Activated T-cell treated with anti-CD3 and anti-CD28 coated beads, Interleukin-2, amount 50 U/mL, for 72 hours (primary cell): Measurements from ENCODE around the gene THAP4. TPM values are rescaled to one million over a fixed set of nuclear protein-coding genes. Genes with fewer than 3 reads are reported as not detected.

Experiments used
- ATAC-seq, 2 donors: fragments of 150-1000 bp; cut with Tn5 transposase; replicated peaks in 1 of 2; 2 replicates each; pipeline ENCODE4 v1.10.0; 2021; ENCODE audit warnings: moderate library complexity in 2 of 2, mild to moderate bottlenecking in 1 of 2
- DNase-seq, 2 donors: peaks; one replicate each; pipeline ENCODE4 v3.0.0; 2021 to 2022; ENCODE audit warnings: mixed read lengths in 1 of 2
- H3K27ac Mint-ChIP-seq: one replicate; pipeline ENCODE4 v1.8.0; 2022; ENCODE audit warnings: mild to moderate bottlenecking, moderate library complexity, mixed read lengths
- H3K27me3 Mint-ChIP-seq: one replicate; pipeline ENCODE4 v1.8.0; 2022; ENCODE audit warnings: low read depth, mixed read lengths
- H3K36me3 Mint-ChIP-seq, 2 donors: one replicate each; pipeline ENCODE4 v1.8.0; 2022; ENCODE audit warnings: mixed read lengths in 2 of 2, mild to moderate bottlenecking in 1 of 2; ENCODE audit not compliant: insufficient read depth in 2 of 2
- H3K4me1 Mint-ChIP-seq: one replicate; pipeline ENCODE4 v1.8.0; 2022; ENCODE audit warnings: low read depth, mixed read lengths
- H3K4me3 Mint-ChIP-seq, 2 donors: one replicate each; pipeline ENCODE4 v1.8.0; 2022; ENCODE audit warnings: mild to moderate bottlenecking in 2 of 2, mixed read lengths in 2 of 2, moderate library complexity in 2 of 2
- H3K9me3 Mint-ChIP-seq, 2 donors: one replicate each; pipeline ENCODE4 v1.8.0; 2022; ENCODE audit warnings: mixed read lengths in 2 of 2
- total RNA-seq, 2 donors: library from RNA; stranded (reverse); gene quantifications; one replicate each; pipeline ENCODE4 v1.2.3, GENCODE V29; 2022

The THAP4 gene
- total RNA-seq, 2 donors from 2014 or later: 41.8 to 50.9 TPM

DNA sequence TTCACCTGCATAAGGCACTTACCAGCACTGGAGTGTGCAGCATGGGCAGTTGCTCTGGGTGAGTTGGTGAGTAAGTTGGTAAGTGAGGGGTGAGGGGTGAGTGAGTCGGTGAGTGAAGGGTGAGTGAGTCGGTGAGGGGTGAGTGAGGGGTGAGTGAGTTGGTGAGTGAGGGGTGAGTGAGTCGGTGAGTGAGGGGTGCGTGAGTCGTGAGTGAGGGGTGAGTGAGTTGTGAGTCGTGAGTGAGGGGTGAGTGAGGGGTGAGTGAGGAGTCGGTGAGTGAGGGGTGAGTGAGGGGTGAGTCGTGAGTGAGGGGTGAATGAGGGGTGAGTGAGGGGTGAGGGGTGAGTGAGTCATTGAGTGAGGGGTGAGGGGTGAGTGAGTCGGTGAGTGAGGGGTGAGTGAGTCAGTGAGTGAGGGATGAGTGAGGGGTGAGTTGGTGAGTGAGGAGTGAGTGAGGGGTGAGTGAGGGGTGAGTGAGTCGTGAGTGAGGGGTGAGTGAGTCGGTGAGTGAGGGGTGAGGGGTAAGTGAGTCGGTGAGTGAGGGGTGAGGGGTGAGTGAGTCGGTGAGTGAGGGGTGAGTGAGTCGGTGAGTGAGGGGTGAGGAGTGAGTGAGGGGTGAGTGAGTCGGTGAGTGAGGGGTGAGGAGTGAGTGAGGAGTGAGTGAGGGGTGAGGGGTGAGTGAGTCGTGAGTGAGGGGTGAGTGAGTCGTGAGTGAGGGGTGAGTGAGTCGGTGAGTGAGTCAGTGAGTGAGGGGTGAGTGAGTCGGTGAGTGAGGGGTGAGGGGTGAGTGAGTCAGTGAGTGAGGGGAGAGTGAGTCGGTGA, 17.1 kb downstream of the THAP4 start:
- Mint-ChIP-seq H3K27ac (peak overlapping the region; percentile 14), H3K9me3 (peaks cover 2 to 3% of the 10 kb centered on the region in 2 donors), H3K36me3 (peaks cover 15 to 23% of the 10 kb centered on the region in 2 donors), H3K27me3 (no peaks in the 10 kb centered on the region), H3K4me1 (peaks cover 53% of the 10 kb centered on the region), H3K4me3 (peak overlapping the region in 1 of 2 donors; percentile 23)
- DNase-seq (peak; percentile 61 to 84), ATAC-seq (peak; percentile 62 to 66)

DNA sequence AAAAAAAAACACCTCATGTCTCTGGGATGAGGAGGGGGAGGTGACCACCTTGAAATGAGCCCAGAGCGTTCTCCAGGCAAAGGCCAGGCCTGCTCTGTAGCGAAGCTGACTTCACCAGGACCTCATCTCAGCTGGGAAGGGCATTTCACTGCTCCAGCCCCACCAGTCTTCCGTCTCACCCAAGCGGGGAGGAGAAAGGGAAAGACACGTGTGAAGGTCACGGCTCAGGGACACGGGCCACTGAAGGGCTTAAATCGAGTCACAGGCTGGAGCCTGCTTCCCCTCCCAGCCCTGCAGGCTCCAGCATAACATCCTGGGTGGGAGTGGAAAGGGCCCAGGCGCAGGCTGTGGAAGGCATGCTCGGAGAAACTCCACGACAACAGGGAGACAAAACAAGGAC, 18.1 kb downstream of the THAP4 start:
- Mint-ChIP-seq H3K27ac (no peak overlapping the region), H3K36me3 (peaks cover 15 to 25% of the 10 kb centered on the region in 2 donors), H3K4me3 (peak overlapping the region in 1 of 2 donors; percentile 81), H3K4me1 (peaks cover 55% of the 10 kb centered on the region), H3K9me3 (peaks cover 2 to 3% of the 10 kb centered on the region in 2 donors), H3K27me3 (no peaks in the 10 kb centered on the region)
- DNase-seq: no peak
- ATAC-seq: no peak

DNA sequence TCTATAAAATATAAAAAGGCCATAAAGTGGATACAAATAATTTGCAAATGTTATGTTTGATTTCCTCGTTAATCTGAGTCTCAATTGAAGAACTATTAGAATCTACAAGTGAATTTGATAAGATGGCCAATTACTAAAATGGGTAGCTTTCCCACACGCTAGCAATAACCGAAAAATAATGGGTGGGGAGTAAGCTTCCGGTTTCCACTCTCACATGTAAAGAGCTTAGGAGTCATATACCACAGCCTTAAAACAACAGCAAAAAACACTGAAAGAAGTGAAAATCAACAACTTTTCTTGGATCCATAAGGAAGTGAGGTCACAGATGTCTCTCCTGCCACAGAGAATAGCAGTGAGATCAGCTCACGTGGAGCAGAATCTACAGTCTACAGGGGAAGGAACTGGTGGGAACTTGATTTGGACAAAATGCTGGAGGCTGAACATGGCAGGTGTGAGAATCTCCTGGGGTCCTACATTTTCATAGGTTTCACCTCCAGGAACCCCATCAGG, 18.6 kb downstream of the THAP4 start:
- H3K9me3 Mint-ChIP-seq: peaks cover 2 to 3% of the 10 kb centered on the region in 2 donors
- DNase-seq (no peak), ATAC-seq (no peak)
- peaks cover 15 to 25% of the 10 kb centered on the region in 2 donors for H3K36me3 Mint-ChIP-seq
- H3K4me3 Mint-ChIP-seq: peak overlapping the region; percentile 81 to 87
- H3K4me1 Mint-ChIP-seq: peaks cover 55% of the 10 kb centered on the region
- H3K27me3 Mint-ChIP-seq: no peaks in the 10 kb centered on the region
- peak overlapping the region; percentile 83 for H3K27ac Mint-ChIP-seq

DNA sequence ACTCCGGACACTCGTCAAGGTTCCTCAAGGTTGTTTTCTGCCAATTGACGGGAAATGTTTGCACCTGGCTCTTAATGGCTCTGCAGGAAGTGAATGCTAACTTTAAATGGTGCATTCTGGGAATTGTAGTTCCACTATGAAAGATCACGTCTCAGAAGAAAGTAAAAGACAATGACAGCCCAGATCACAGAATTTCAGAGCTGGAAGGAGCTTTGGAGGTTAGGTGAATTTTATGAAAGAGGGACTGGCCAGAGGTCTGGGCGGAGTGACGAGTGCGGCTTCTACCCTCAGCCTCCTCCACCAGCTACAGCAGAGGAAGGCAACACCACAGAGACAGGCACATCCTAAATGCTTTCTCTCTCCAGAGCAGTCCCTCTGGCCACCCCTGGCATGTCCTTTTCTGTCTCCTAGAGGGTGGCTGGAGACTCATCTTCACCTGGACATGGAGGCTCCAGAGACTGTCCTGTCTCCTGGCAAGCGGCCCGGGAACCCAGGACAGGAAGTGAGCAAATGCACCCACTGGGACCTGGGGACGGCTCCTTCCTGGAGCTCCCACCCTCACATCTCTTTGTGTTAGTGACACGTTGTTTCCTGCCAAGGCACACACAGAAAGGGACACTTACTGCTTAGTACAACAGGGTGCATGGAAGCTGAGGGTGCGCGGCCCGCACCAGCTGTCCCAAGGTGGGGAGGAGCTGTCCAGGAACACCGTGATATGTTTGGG, 19.4 kb downstream of the THAP4 start:
- H3K36me3 Mint-ChIP-seq: peaks cover 15 to 25% of the 10 kb centered on the region in 2 donors
- peak in 1 of 2 donors; percentile 45 for DNase-seq
- H3K4me3 Mint-ChIP-seq: peak overlapping the region; percentile 81 to 87
- H3K27me3 Mint-ChIP-seq: no peaks in the 10 kb centered on the region
- peak in 1 of 2 donors; percentile 4 for ATAC-seq
- peaks cover 55% of the 10 kb centered on the region for H3K4me1 Mint-ChIP-seq
- H3K27ac Mint-ChIP-seq: peak overlapping the region; percentile 83
- H3K9me3 Mint-ChIP-seq: peaks cover 2 to 3% of the 10 kb centered on the region in 2 donors

GRCh38 chr2:241616168-241617125, 20.5 kb downstream of the THAP4 start:
- Mint-ChIP-seq H3K4me3 (peak overlapping the region; percentile 26 to 81), H3K27ac (no peak overlapping the region), H3K9me3 (peaks cover 2 to 3% of the 10 kb centered on the region in 2 donors)

DNA sequence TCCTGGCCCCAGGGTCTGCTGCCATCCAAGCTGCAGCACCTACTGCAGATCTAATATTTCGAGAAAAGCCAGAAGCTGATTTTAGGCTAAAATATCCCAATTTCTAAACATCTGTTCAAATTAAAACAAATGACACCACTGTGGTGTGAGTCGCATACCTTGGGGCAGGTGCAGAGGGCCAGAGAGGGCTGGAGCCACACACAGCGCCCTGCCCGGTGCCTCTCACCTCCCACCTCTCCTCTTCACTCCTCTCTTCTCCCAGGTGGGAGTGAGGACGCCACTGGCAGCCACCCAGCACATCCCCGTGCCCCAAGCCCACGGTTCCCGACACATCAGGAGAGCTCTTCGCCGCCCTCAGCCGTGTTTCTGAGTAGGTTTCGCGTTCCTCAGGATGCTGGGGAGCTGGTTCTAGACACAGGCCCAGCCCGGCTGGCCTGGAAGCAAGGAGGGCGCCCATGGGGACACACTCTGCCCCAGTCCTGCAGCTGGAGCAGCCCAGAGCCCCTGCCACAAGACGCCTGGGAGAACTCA, 21.4 kb downstream of the THAP4 start:
- DNase-seq: no peak
- Mint-ChIP-seq H3K27me3 (no peaks in the 10 kb centered on the region), H3K4me3 (peak overlapping the region; percentile 26 to 69), H3K4me1 (peaks cover 46% of the 10 kb centered on the region), H3K9me3 (peaks cover 0 to under 1% of the 10 kb centered on the region in 2 donors), H3K36me3 (peaks cover 10 to 17% of the 10 kb centered on the region in 2 donors), H3K27ac (no peak overlapping the region)
- ATAC-seq: no peak

More at GRCh38 chr2:241616168-241617125, 20.5 kb downstream of the THAP4 start:
- H3K27me3 Mint-ChIP-seq: no peaks in the 10 kb centered on the region
- no peak for ATAC-seq
- H3K36me3 Mint-ChIP-seq: peaks cover 15 to 22% of the 10 kb centered on the region in 2 donors
- DNase-seq: no peak
- peaks cover 53% of the 10 kb centered on the region for H3K4me1 Mint-ChIP-seq

DNA sequence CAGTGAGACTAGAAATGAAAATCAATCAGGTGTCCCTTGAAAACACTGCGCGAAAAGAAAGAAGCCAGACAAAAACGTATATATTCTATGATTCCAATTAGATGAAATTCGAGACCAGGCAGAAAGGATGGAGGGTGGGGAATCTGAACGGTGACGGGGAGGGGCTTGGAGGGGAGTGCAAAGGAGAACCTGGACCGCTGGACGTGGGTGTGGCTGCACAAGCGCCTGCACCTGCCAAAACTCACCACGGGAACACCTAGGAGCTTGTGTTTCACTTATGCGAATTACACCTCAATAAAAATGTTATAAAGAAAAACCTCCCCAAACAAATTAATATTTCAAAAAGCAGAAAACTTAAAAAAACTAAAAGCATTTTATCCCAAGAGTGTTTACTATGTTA, 21.9 kb downstream of the THAP4 start:
- H3K4me3 Mint-ChIP-seq: no peak overlapping the region
- peaks cover 8 to 13% of the 10 kb centered on the region in 2 donors for H3K36me3 Mint-ChIP-seq
- H3K27me3 Mint-ChIP-seq: no peaks in the 10 kb centered on the region
- H3K27ac Mint-ChIP-seq: no peak overlapping the region
- no peak for DNase-seq
- H3K9me3 Mint-ChIP-seq: no peaks in the 10 kb centered on the region
- no peak for ATAC-seq
- H3K4me1 Mint-ChIP-seq: peaks cover 48% of the 10 kb centered on the region

- no peak overlapping the region for H3K4me3 Mint-ChIP-seq
- H3K9me3 Mint-ChIP-seq: no peaks in the 10 kb centered on the region
- H3K4me1 Mint-ChIP-seq: peaks cover 47% of the 10 kb centered on the region
- H3K27me3 Mint-ChIP-seq: no peaks in the 10 kb centered on the region
- DNase-seq (no peak), ATAC-seq (no peak)
- peaks cover 5 to 9% of the 10 kb centered on the region in 2 donors for H3K36me3 Mint-ChIP-seq
- H3K27ac Mint-ChIP-seq: no peak overlapping the region
These were observed 23.8 kb downstream of the THAP4 start for GRCh38 chr2:241613017-241613780.

- ATAC-seq (no peak), DNase-seq (no peak)
- Mint-ChIP-seq H3K9me3 (no peaks in the 10 kb centered on the region), H3K27me3 (no peaks in the 10 kb centered on the region), H3K4me1 (peaks cover 39% of the 10 kb centered on the region), H3K36me3 (peaks cover 1 to 5% of the 10 kb centered on the region in 2 donors), H3K4me3 (no peak overlapping the region), H3K27ac (no peak overlapping the region)
These were observed 24.6 kb downstream of the THAP4 start for GRCh38 chr2:241612156-241613016.

DNA sequence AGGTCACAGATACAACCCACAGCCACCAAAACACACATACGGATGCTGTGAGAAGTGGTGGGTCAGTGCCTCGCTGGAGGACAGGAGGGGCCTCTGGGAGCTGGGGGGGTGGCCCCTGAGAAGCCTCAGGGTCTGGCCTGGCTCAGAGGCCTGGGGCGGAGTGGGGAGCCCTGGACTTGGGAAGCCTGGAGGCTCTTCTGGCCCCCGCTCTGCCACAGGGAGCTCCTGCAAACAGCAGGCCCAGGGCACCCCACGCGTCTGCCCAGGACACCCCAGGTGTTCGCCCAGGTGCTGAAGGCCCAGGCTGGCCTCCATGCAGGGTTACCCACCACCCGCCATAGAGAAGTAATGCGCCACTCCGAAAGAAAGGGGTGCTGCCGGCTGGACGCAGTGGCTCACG, 25.9 kb downstream of the THAP4 start:
- H3K4me3 Mint-ChIP-seq: peak overlapping the region; percentile 78 to 83
- peak overlapping the region; percentile 47 for H3K27ac Mint-ChIP-seq
- DNase-seq (no peak), ATAC-seq (no peak)
- H3K27me3 Mint-ChIP-seq: no peaks in the 10 kb centered on the region
- peaks cover 0 to 2% of the 10 kb centered on the region in 2 donors for H3K36me3 Mint-ChIP-seq
- peaks cover 26% of the 10 kb centered on the region for H3K4me1 Mint-ChIP-seq
- H3K9me3 Mint-ChIP-seq: no peaks in the 10 kb centered on the region
